ENCODE measurements around the gene GALNT10. TPM values are rescaled to one million over a fixed set of nuclear protein-coding genes. Genes with fewer than 3 reads are reported as not detected.

GALNT10 gene
- total and polyA plus RNA-seq, 2 of the 8 experiments (the other 6 are each of a cell fraction or from before 2014, with no cell fraction given) = 4.6 to 15.5 TPM

DNA sequence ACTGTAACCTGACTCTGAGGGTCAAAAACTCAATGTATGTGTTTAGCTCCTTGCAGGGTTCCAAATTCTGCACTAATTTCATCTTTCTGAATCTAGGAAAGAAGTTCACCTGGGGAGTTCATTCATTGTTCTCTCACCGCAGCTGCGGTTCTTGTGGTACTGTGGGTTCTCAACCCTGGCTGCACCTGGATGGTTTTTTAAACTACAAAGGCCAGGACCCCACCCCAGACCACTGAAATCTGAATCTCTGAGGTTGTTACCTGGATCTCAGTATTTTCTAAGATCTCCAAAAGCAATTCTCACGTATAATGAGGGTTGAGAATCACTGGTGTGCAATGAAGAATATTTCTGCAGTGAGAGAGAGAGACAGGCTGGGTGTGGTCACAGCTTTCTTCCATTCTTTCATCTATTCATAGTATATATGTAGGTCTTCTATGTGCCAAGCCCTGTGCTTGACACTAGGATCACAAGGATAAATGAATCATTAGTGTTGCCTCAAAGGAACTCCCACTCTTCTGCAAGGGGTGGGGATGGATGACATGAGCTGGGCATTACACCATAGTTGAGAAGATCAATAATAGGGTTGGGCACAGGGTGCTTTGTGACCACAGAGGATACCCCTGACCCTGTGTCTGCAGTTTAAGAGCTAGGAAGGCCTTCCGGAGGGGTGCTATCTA lies 109.8 kb downstream of the GALNT10 start:
- no peaks in the 10 kb centered on the region for H3K79me2 ChIP-seq (ENCODE audit: control insufficient read depth in 1 of 2, insufficient read depth in 2 of 2, low read length in 2 of 2)
- H3K14ac ChIP-seq (ENCODE audit: insufficient read length) = no peak overlapping the region

More for the DNA sequence above, 109.8 kb downstream of the GALNT10 start:
- FAIRE-seq (no peak), DNase-seq (ENCODE audit: low read depth in 1 of 2, low spot score in 2 of 2) (no peak)
- no peak overlapping the region for H3K27ac ChIP-seq (ENCODE audit: low read depth, low read length)
- ChIA-PET POLR2A (ENCODE audit: partially characterized antibody) (no interaction called here), CTCF (ENCODE audit: partially characterized antibody) (interaction anchor here (1.3 to 1.6 kb wide), 3 partner anchors 14 to 228 kb away, joined by 3 to 4 read pairs (median 3); no protein-coding TSS in a partner anchor)
- no peak overlapping the region for H2BK20ac ChIP-seq (ENCODE audit: low read length)
- H2AK5ac ChIP-seq (ENCODE audit: low read depth, low read length) = no peak overlapping the region
- H3K18ac ChIP-seq (ENCODE audit: extremely low read depth, low read length) = no peak overlapping the region
- no peak overlapping the region for H4K91ac ChIP-seq (replicated peaks; ENCODE audit: insufficient read length, low read length)
- H3K4me3 ChIP-seq (ENCODE audit: extremely low read depth in 1 of 4, insufficient read depth in 2 of 4, low read depth in 3 of 4, low read length in 4 of 4) = no peak overlapping the region
- no peaks in the 10 kb centered on the region for H3K36me3 ChIP-seq (ENCODE audit: control insufficient read depth in 2 of 4, insufficient read depth in 4 of 4, low read length in 3 of 4)
- no peak overlapping the region; the same call in 1 of the 2 replicates for H4K8ac ChIP-seq (ENCODE audit: extremely low read depth, insufficient read depth, low read length)
- H3K23ac ChIP-seq (ENCODE audit: insufficient read length) = no peak overlapping the region
- no peak overlapping the region for H4K5ac ChIP-seq (ENCODE audit: insufficient read length, low read depth, low read length)
- H3K27me3 ChIP-seq (replicated peaks in 1 of 4; ENCODE audit: control insufficient read depth in 3 of 4, extremely low read depth in 1 of 4, insufficient read depth in 3 of 4, low read length in 3 of 4) = no peaks in the 10 kb centered on the region
- H2BK5ac ChIP-seq (ENCODE audit: low read depth, low read length) = no peak overlapping the region; the same call in 1 of the 2 replicates
- no peak overlapping the region for H2AFZ ChIP-seq (ENCODE audit: low read length)
- no peak overlapping the region for H3K4ac ChIP-seq (replicated peaks; ENCODE audit: insufficient read length, low read depth, low read length)
- 94% methylated on average over 4 of the region's 4 CpGs; no CpG with 5 or more reads in 1 of the 2 experiments for WGBS, 2 experiments (ENCODE audit: extremely low coverage in 1 of 2, insufficient coverage in 1 of 2, insufficient read length in 1 of 2, insufficient replicate concordance in 2 of 2, low coverage in 1 of 2, low lambda C conversion rate in 2 of 2, missing lambda C conversion rate in 1 of 2)
- no peaks in the 10 kb centered on the region for H3K79me1 ChIP-seq (ENCODE audit: low read depth, low read length)
- no peak overlapping the region for H2BK120ac ChIP-seq (replicated peaks; ENCODE audit: low read depth, low read length)
- H4K20me1 ChIP-seq (replicated peaks in 1 of 2; ENCODE audit: control insufficient read depth in 1 of 2, insufficient read depth in 2 of 2, low read length in 2 of 2) = no peaks in the 10 kb centered on the region
- no peak overlapping the region for H3K56ac ChIP-seq (replicated peaks; ENCODE audit: insufficient read length, low read depth, low read length)
- H3K23me2 ChIP-seq (ENCODE audit: low read depth, low read length) = no peaks in the 10 kb centered on the region
- no peaks in the 10 kb centered on the region for H3K4me1 ChIP-seq (replicated peaks in 1 of 4; ENCODE audit: control insufficient read depth in 3 of 4, insufficient read depth in 4 of 4, low read length in 3 of 4)
- H3K9me3 ChIP-seq (ENCODE audit: insufficient read depth in 2 of 2, low read depth in 1 of 2, low read length in 1 of 2) = no peaks in the 10 kb centered on the region
- no peak overlapping the region for H3K9ac ChIP-seq (replicated peaks in 1 of 4; ENCODE audit: extremely low read depth in 1 of 4, low read depth in 3 of 4, low read length in 3 of 4)
- H3K4me2 ChIP-seq (ENCODE audit: insufficient read depth in 1 of 2, low read depth in 2 of 2, low read length in 2 of 2) = no peak overlapping the region
- no peak overlapping the region for H2BK15ac ChIP-seq (ENCODE audit: low read length)
- H2BK12ac ChIP-seq (ENCODE audit: low read depth, low read length) = no peak overlapping the region
- TF ChIP-seq JUND (IDR thresholded peaks at IDR 0.05; ENCODE audit: low read length) = no peak
